Activated CD8-positive, alpha-beta T cell treated with anti-CD3 and anti-CD28 coated beads, Interleukin-2, amount 10 ng/mL, durations not matched to agents 7 days and 5 days (primary cell): Measurements from ENCODE around the gene DPYD. TPM values are rescaled to one million over a fixed set of nuclear protein-coding genes. Genes with fewer than 3 reads are reported as not detected.

Source experiments
- ATAC-seq: fragments of 150-1000 bp; cut with Tn5 transposase; one replicate; pipeline ENCODE4 v1.10.0; 2021; ENCODE audit warnings: moderate library complexity
- CTCF ChIA-PET: fragments of 350-600 bp; sonication (Branson Sonifier 250); formaldehyde crosslinking; loops from one replicate; lab custom pipeline; 2021; ENCODE audit warnings: antibody characterized with exemption; lab: Charles Lee
- POLR2A ChIA-PET: fragments of 350-600 bp; sonication (Branson Sonifier 250); formaldehyde crosslinking; loops from one replicate; lab custom pipeline; 2021; ENCODE audit warnings: antibody characterized with exemption; lab: Charles Lee
- DNase-seq: peaks from one replicate; pipeline ENCODE4 v3.0.0-alpha.2; 2020
- H3K27ac Mint-ChIP-seq: one replicate; pipeline ENCODE4 v1.8.0; 2021; ENCODE audit warnings: mild to moderate bottlenecking, mixed read lengths
- H3K27me3 Mint-ChIP-seq: one replicate; pipeline ENCODE4 v1.8.0; 2021; ENCODE audit warnings: low read depth, mixed read lengths
- H3K36me3 Mint-ChIP-seq: one replicate; pipeline ENCODE4 v1.8.0; 2021; ENCODE audit warnings: low read depth, mixed read lengths
- H3K4me1 Mint-ChIP-seq: one replicate; pipeline ENCODE4 v1.8.0; 2021; ENCODE audit warnings: low read depth, mixed read lengths
- H3K4me3 Mint-ChIP-seq: one replicate; pipeline ENCODE4 v1.8.0; 2021; ENCODE audit warnings: mild to moderate bottlenecking, mixed read lengths
- H3K9me3 Mint-ChIP-seq: one replicate; pipeline ENCODE4 v1.8.0; 2022; ENCODE audit warnings: mixed read lengths; ENCODE audit not compliant: insufficient read depth
- total RNA-seq, 2 experiments: library from RNA; stranded (reverse); gene quantifications; one replicate each; pipeline ENCODE4 v1.2.3, GENCODE V29; 2021

DPYD gene
- total RNA-seq, 2 experiments from 2014 or later, result 41.1 to 43.3 TPM

GRCh38 chr1:97192872-97193572, 727.8 kb downstream of the DPYD start:
- no peaks in the 10 kb centered on the region for H3K9me3 Mint-ChIP-seq
- no peak overlapping the region for H3K4me3 Mint-ChIP-seq
- ChIA-PET POLR2A (no interaction called here), CTCF (no interaction called here)
- H3K4me1 Mint-ChIP-seq, result no peaks in the 10 kb centered on the region
- H3K27ac Mint-ChIP-seq, result no peak overlapping the region
- no peaks in the 10 kb centered on the region for H3K27me3 Mint-ChIP-seq
- no peak for DNase-seq
- H3K36me3 Mint-ChIP-seq, result peaks cover 14% of the 10 kb centered on the region
- no peak for ATAC-seq

DNA sequence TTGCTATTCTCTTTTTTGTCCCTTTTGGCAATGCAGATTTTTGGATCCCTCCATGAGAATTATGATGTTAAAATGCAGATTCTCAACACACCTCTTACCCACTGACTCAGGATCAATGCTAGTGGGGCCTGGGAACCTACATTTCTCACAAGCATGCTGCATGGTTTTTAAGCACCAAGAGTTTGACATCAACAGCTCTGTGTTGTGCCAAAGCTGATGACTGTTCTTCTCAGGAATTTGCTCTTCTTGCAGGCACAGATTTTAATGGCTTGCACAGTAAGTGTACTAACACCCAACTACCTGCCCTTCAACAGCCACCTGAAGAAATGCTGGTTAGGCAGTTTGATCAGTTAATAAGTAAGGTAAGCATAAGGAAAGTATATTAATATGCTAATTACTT, 730.5 kb downstream of the DPYD start:
- H3K27me3 Mint-ChIP-seq, result no peaks in the 10 kb centered on the region
- no peaks in the 10 kb centered on the region for H3K4me1 Mint-ChIP-seq
- H3K27ac Mint-ChIP-seq, result no peak overlapping the region
- DNase-seq (no peak), ATAC-seq (no peak)
- ChIA-PET POLR2A (no interaction called here), CTCF (no interaction called here)
- peaks cover 14% of the 10 kb centered on the region for H3K36me3 Mint-ChIP-seq
- no peaks in the 10 kb centered on the region for H3K9me3 Mint-ChIP-seq
- no peak overlapping the region for H3K4me3 Mint-ChIP-seq

- H3K9me3 Mint-ChIP-seq, result no peaks in the 10 kb centered on the region
- H3K36me3 Mint-ChIP-seq, result peaks cover 2% of the 10 kb centered on the region
- no peak overlapping the region for H3K4me3 Mint-ChIP-seq
- DNase-seq, result no peak
- POLR2A ChIA-PET, result no interaction called here
- no peaks in the 10 kb centered on the region for H3K27me3 Mint-ChIP-seq
- no peak for ATAC-seq
- H3K4me1 Mint-ChIP-seq, result no peaks in the 10 kb centered on the region
- CTCF ChIA-PET, result interaction anchor here (1.7 kb wide), 1 partner anchor 12 kb away, joined by 7 read pairs; no protein-coding TSS in a partner anchor
- H3K27ac Mint-ChIP-seq, result no peak overlapping the region
Measured at GRCh38 chr1:97186381-97186780, 734.5 kb downstream of the DPYD start.

DNA sequence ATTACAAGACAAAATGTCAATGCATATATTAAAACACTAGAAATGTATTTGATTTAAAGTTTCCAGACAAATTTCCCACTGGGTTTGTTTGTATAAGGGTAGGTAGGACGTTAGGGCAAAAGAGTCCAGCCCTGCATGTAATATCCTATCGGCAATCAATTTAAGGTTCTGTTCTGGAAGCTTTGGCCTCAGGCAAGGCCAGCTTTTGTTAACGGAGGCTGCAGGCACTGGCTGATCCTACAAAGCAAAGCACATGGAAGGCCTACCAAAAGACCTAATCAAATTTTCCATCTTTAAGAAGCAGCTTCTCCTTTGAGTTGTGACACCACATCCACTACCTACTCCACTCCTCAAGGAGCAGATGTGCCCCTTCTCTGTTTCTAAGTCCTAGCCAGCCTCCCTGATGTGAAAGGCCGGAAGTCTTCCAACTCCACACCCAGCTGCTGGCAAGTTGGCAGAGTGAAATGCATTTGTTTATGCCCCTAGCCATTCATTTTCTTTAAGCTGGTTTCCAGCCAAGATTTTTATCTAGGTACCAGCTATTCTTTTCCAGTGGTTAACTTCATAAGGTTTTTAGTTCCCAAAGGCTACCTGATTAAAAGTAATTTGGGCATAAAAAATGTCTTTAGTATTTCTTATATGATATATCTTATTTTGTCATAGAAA, 746.7 kb downstream of the DPYD start:
- no peaks in the 10 kb centered on the region for H3K4me1 Mint-ChIP-seq
- POLR2A ChIA-PET, result no interaction called here
- no peak overlapping the region for H3K27ac Mint-ChIP-seq
- no peak overlapping the region for H3K4me3 Mint-ChIP-seq
- ATAC-seq (no peak), DNase-seq (no peak)
- no peaks in the 10 kb centered on the region for H3K27me3 Mint-ChIP-seq
- no peaks in the 10 kb centered on the region for H3K9me3 Mint-ChIP-seq
- no peaks in the 10 kb centered on the region for H3K36me3 Mint-ChIP-seq
- CTCF ChIA-PET, result no interaction called here

DNA sequence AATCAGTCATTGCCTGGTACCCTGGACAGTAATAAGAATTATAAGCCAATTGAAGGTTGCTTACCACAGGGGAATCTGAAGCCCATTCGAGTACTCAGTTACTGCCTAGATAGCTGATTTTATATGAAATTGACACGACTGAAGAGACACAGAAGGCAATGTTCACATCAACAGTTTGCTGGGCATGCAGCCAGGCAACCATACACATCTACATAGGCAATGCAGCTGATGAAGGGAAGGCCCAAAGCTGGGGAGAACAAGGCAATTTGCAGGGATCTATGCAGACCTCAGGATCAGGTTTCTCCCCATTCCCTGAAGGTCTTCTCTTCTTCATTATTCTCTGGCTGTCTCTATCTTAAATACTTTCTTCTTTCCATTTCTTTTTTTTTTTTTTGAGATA, 750.5 kb downstream of the DPYD start:
- no peak for DNase-seq
- Mint-ChIP-seq H3K27ac (no peak overlapping the region), H3K36me3 (peaks cover 2% of the 10 kb centered on the region), H3K9me3 (no peaks in the 10 kb centered on the region), H3K27me3 (no peaks in the 10 kb centered on the region), H3K4me3 (no peak overlapping the region), H3K4me1 (no peaks in the 10 kb centered on the region)
- no peak for ATAC-seq
- POLR2A ChIA-PET, result no interaction called here
- CTCF ChIA-PET, result no interaction called here

DNA sequence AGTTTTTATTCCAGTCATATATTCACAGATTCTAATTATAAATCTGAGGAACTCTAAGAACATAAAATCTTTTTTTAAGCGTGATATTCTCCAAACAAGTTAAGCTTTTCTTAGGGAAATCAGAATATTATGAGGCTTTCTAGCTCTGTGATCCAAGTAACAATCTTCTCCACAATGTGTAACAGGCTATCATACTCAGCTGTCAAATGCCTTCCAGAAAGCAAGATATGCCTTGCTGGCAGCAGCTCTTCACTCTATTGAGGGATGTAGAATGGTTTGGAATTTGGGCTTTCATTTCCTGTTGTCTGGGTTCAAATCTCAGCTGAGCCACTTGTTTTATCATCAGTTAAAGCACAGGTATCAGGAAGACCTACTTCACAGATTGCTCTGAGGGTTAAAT, 752.8 kb downstream of the DPYD start:
- POLR2A ChIA-PET, result no interaction called here
- no peak for DNase-seq
- Mint-ChIP-seq H3K4me1 (peaks cover 14% of the 10 kb centered on the region), H3K27ac (no peak overlapping the region), H3K9me3 (no peaks in the 10 kb centered on the region), H3K36me3 (peaks cover 5% of the 10 kb centered on the region), H3K27me3 (no peaks in the 10 kb centered on the region), H3K4me3 (no peak overlapping the region)
- ATAC-seq, result no peak
- CTCF ChIA-PET, result no interaction called here

DNA sequence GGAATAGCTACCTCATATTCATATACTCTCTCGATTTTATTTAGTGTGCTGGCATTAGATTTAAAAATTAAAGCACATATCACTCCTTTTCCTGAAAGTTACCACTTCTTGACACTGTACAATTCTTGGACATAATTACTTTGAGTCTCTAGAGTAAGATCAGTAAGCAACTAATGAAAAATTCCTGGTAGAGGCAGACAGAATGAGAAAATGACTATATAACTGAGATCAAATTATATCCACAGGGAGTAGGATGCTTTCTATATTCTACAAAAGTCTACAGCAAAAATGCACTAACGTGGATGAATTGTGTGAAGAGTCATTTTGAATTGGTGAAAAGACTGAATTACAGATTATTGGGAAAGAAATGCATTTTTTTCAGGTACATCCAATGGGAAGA, 753.6 kb downstream of the DPYD start:
- Mint-ChIP-seq H3K9me3 (no peaks in the 10 kb centered on the region), H3K4me3 (no peak overlapping the region), H3K27me3 (no peaks in the 10 kb centered on the region), H3K4me1 (peaks cover 14% of the 10 kb centered on the region), H3K36me3 (peaks cover 5% of the 10 kb centered on the region), H3K27ac (no peak overlapping the region)
- ATAC-seq (no peak), DNase-seq (no peak)
- ChIA-PET POLR2A (no interaction called here), CTCF (no interaction called here)

DNA sequence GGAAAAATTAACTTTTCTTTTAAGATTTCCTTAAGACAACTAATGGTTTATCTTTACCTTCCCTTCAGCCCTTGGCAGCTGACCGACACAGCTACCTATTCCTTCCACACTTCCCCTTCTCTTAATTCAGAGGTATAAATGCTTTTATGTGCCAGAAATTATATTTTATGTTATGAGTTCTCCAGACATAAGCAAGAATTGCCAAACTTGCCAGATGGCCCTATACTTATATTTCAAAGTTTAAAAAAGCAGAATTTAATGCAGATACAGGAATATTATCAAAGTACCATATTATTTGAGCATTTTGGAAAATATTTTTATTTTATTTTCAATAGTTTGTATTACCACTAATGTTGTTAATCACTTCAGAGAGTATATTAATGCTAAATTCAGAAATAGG, 754.2 kb downstream of the DPYD start:
- H3K4me1 Mint-ChIP-seq, result peaks cover 14% of the 10 kb centered on the region
- H3K36me3 Mint-ChIP-seq, result peaks cover 5% of the 10 kb centered on the region
- no peaks in the 10 kb centered on the region for H3K27me3 Mint-ChIP-seq
- CTCF ChIA-PET, result no interaction called here
- POLR2A ChIA-PET, result no interaction called here
- H3K4me3 Mint-ChIP-seq, result no peak overlapping the region
- H3K27ac Mint-ChIP-seq, result no peak overlapping the region
- DNase-seq (no peak), ATAC-seq (no peak)
- no peaks in the 10 kb centered on the region for H3K9me3 Mint-ChIP-seq

DNA sequence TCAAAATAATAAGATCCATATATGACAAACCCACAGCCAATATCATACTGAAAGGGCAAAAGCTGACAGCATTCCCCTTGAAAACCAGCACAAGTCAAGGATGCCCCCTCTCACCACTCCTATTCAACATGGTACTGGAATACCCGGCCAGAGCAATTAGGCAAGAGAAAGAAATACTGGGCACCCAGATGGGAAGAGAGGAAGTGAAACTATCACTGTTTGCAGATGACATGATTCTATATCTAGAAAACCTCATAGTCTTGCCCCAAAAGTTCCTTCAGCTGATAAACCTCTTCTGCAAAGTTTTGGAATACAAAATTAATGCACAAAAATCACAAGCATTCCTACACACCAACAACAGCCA, 756.6 kb downstream of the DPYD start:
- no peak overlapping the region for H3K4me3 Mint-ChIP-seq
- CTCF ChIA-PET, result no interaction called here
- H3K27ac Mint-ChIP-seq, result no peak overlapping the region
- peaks cover 14% of the 10 kb centered on the region for H3K4me1 Mint-ChIP-seq
- peaks cover 5% of the 10 kb centered on the region for H3K36me3 Mint-ChIP-seq
- DNase-seq, result no peak
- H3K27me3 Mint-ChIP-seq, result no peaks in the 10 kb centered on the region
- POLR2A ChIA-PET, result no interaction called here
- no peak for ATAC-seq
- H3K9me3 Mint-ChIP-seq, result no peaks in the 10 kb centered on the region

DNA sequence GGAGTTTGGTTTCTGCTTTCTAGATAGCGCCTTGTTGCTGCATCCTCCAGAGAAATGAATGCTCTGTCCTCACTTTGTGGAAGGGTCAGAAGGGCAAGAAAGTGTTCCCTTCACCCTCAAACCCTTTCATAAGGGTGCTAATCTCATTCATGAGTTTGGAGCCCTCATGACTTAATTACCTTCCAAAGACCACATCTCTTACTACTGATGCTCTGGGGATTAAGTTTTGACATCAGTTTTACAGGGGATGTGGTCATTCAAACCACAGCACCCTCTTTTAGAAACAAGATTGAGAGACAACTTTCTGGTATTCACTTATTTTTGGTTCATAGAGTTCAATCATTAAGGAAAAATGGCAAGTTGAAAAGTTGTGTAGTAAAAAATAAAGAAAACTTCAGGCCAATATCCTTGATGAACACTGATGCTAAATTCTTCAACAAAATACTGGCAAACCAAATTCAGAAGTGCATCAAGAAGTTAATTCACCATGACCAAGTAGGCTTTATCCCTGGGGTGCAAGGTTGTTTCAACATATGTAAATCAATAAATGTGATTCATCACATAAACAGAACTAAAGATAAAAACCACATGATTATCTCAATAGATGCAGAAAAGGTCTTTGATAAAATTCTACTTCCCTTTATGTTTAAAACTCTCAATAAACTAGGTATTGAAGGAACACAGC, 757.1 kb downstream of the DPYD start:
- DNase-seq, result no peak
- Mint-ChIP-seq H3K4me3 (no peak overlapping the region), H3K9me3 (no peaks in the 10 kb centered on the region), H3K36me3 (peaks cover 5% of the 10 kb centered on the region), H3K4me1 (peaks cover 14% of the 10 kb centered on the region), H3K27ac (no peak overlapping the region), H3K27me3 (no peaks in the 10 kb centered on the region)
- ChIA-PET POLR2A (no interaction called here), CTCF (no interaction called here)
- no peak for ATAC-seq

DNA sequence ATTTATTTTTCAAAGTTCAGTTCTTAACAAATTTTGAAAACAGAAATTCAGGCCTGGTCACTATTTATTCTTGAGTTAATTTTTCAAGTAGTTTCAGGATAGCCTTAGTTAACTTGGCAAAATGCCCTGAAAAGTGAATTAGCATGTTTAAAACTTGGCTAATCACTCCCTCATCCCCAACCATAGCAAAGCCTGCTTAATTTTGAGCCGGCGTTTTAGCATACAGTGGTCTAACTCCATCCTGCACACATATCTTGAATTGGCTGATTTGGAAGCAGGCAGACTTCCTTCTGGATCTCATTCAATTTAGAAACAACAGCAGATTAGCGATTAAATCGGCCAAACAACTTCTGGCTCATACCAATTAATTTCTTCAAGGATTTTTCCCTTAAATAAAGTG, 760.0 kb downstream of the DPYD start:
- Mint-ChIP-seq H3K9me3 (no peaks in the 10 kb centered on the region), H3K36me3 (peaks cover 5% of the 10 kb centered on the region), H3K27me3 (no peaks in the 10 kb centered on the region), H3K4me1 (peaks cover 14% of the 10 kb centered on the region), H3K4me3 (no peak overlapping the region), H3K27ac (no peak overlapping the region)
- POLR2A ChIA-PET, result no interaction called here
- ATAC-seq (no peak), DNase-seq (no peak)
- CTCF ChIA-PET, result no interaction called here

GRCh38 chr1:97159342-97159741, 761.5 kb downstream of the DPYD start:
- Mint-ChIP-seq H3K36me3 (no peaks in the 10 kb centered on the region), H3K4me3 (no peak overlapping the region), H3K27ac (no peak overlapping the region), H3K4me1 (peaks cover 12% of the 10 kb centered on the region), H3K27me3 (no peaks in the 10 kb centered on the region), H3K9me3 (peaks cover 7% of the 10 kb centered on the region)
- DNase-seq, result no peak
- ChIA-PET CTCF (interaction anchor here (1.6 kb wide), 1 partner anchor 21 kb away, joined by 3 read pairs; no protein-coding TSS in a partner anchor), POLR2A (no interaction called here)
- no peak for ATAC-seq
